Activated naive CD4-positive, alpha-beta T cell treated with anti-CD3 and anti-CD28 coated beads, Interleukin-2, amount 10 ng/mL, durations not matched to agents 7 days and 5 days (primary cell): Measurements from ENCODE around the gene APPL2.

Experiments used
- CTCF ChIA-PET: fragments of 350-600 bp; sonication (Branson Sonifier 250); formaldehyde crosslinking; loops from one replicate; lab custom pipeline; 2021; ENCODE audit warnings: antibody characterized with exemption; lab: Charles Lee
- DNase-seq: peaks from one replicate; pipeline ENCODE4 v3.0.0-alpha.2; 2020
- H3K27ac Mint-ChIP-seq: one replicate; pipeline ENCODE4 v1.8.0; 2021; ENCODE audit warnings: mild to moderate bottlenecking, moderate library complexity, mixed read lengths
- H3K27me3 Mint-ChIP-seq: one replicate; pipeline ENCODE4 v1.8.0; 2021; ENCODE audit warnings: mild to moderate bottlenecking, mixed read lengths
- H3K36me3 Mint-ChIP-seq: one replicate; pipeline ENCODE4 v1.8.0; 2021; ENCODE audit warnings: mixed read lengths
- H3K4me1 Mint-ChIP-seq: one replicate; pipeline ENCODE4 v1.8.0; 2021; ENCODE audit warnings: mixed read lengths
- H3K4me3 Mint-ChIP-seq: one replicate; pipeline ENCODE4 v1.8.0; 2021; ENCODE audit warnings: mild to moderate bottlenecking, moderate library complexity, mixed read lengths
- H3K9me3 Mint-ChIP-seq: one replicate; pipeline ENCODE4 v1.8.0; 2021; ENCODE audit warnings: mixed read lengths

Gene APPL2, protein sequence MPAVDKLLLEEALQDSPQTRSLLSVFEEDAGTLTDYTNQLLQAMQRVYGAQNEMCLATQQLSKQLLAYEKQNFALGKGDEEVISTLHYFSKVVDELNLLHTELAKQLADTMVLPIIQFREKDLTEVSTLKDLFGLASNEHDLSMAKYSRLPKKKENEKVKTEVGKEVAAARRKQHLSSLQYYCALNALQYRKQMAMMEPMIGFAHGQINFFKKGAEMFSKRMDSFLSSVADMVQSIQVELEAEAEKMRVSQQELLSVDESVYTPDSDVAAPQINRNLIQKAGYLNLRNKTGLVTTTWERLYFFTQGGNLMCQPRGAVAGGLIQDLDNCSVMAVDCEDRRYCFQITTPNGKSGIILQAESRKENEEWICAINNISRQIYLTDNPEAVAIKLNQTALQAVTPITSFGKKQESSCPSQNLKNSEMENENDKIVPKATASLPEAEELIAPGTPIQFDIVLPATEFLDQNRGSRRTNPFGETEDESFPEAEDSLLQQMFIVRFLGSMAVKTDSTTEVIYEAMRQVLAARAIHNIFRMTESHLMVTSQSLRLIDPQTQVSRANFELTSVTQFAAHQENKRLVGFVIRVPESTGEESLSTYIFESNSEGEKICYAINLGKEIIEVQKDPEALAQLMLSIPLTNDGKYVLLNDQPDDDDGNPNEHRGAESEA

GRCh38 chr12:105235732-105236476 is at the start of gene APPL2:
TSS of gene APPL2 (minus strand) at chr12:105236174. CDS start at chr12:105236012, 162 bp downstream.
- Mint-ChIP-seq H3K4me3 (peak within 1 kb of the TSS; percentile 90), H3K4me1 (peaks cover 36% of the 10 kb centered on the region), H3K9me3 (no peaks in the 10 kb centered on the region), H3K36me3 (peaks cover 11% of the 10 kb centered on the region), H3K27me3 (peaks cover 7% of the 10 kb centered on the region), H3K27ac (peak within 1 kb of the TSS; percentile 88)
- peak; percentile 84 for DNase-seq
- CTCF ChIA-PET, result interaction anchor here (0.9 to 1.4 kb wide), 3 partner anchors 9 to 70 kb away, joined by 4 to 5 read pairs (median 4); no protein-coding TSS in a partner anchor

DNA sequence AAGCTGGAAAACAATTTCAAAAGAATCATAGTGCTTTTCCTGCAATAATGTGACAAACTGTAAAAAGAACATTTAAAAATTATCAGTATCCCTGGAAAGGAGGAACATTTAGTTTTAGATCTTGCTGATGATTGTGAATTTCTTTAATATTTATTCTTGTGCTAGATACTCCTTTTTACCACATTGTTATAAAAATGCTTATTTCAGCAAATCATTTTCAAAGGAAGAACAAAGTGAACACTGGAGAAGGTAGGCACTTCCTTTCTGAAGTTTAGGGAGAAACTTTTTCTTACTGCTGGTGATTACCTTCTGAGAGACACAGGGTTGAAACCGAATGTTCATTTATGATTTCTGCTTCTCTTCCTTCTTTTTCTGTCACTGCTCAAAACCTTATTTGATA is 49.4 kb upstream of the APPL2 start:
- H3K9me3 Mint-ChIP-seq, result no peaks in the 10 kb centered on the region
- no peak for DNase-seq
- H3K36me3 Mint-ChIP-seq, result no peaks in the 10 kb centered on the region
- H3K4me1 Mint-ChIP-seq, result no peaks in the 10 kb centered on the region
- H3K27me3 Mint-ChIP-seq, result peaks cover 24% of the 10 kb centered on the region
- no peak overlapping the region for H3K27ac Mint-ChIP-seq
- CTCF ChIA-PET, result interaction anchor here (1.1 kb wide), 1 partner anchor 13 kb away, joined by 3 read pairs; no protein-coding TSS in a partner anchor
- no peak overlapping the region for H3K4me3 Mint-ChIP-seq

DNA sequence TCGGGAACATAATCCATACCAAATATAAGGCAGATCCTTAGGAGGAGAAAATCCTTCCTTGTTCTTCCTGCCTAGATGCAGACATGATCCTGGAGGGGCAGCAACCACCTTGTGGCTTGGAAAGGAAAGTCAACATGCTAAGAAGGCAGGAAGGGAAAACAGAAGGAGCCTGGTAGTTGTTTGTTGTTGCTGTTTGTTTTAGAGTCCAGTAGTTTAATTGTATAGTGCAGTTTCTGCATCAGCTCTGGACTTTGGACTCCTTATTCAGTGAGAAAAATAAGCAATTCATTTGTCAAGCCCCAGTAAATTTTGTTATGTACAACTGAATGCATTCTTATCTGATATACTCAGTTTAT is 45.7 kb upstream of the APPL2 start:
- Mint-ChIP-seq H3K27ac (no peak overlapping the region), H3K36me3 (no peaks in the 10 kb centered on the region), H3K4me1 (no peaks in the 10 kb centered on the region), H3K27me3 (peaks cover 24% of the 10 kb centered on the region), H3K4me3 (no peak overlapping the region), H3K9me3 (no peaks in the 10 kb centered on the region)
- DNase-seq, result no peak
- CTCF ChIA-PET, result no interaction called here

- DNase-seq, result no peak
- Mint-ChIP-seq H3K36me3 (no peaks in the 10 kb centered on the region), H3K27ac (no peak overlapping the region), H3K4me1 (no peaks in the 10 kb centered on the region), H3K27me3 (peaks cover 24% of the 10 kb centered on the region), H3K9me3 (no peaks in the 10 kb centered on the region), H3K4me3 (no peak overlapping the region)
- CTCF ChIA-PET, result no interaction called here
Observed at GRCh38 chr12:105280966-105281693, 45.2 kb upstream of the APPL2 start.

DNA sequence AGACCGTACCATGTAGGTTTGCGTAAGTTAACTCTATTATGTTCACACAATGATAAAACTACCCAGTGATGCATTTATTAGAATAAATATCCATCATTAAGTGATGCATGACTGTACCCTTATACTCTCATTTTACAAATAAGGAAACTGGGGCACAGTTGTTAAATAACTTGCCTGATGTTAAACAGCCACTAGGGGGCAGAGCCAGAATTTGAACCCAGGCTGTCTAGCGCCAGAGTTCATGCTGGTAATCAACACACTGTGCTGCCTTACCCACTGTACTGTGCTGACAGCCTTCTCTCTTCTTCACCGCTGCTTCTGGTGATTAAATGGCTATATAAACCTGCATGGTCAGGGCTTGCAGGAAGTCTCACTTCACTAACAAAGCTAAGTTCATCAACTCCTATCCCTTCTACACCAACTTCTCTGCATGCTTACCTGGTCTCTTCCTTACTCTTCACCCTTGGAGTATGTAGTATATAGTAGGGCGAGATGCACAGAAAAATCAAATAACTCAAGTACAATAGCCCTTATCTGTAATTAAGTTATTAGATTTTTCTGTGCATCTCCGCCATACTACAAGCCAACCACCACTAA is 43.6 kb upstream of the APPL2 start:
- peak; percentile 64 for DNase-seq
- no peak overlapping the region for H3K27ac Mint-ChIP-seq
- H3K36me3 Mint-ChIP-seq, result no peaks in the 10 kb centered on the region
- CTCF ChIA-PET, result interaction anchor here (1.0 to 1.3 kb wide), 4 partner anchors 13 to 103 kb away, joined by 3 to 7 read pairs (median 4); no protein-coding TSS in a partner anchor
- H3K27me3 Mint-ChIP-seq, result peaks cover 21% of the 10 kb centered on the region
- no peak overlapping the region for H3K4me3 Mint-ChIP-seq
- no peaks in the 10 kb centered on the region for H3K4me1 Mint-ChIP-seq
- H3K9me3 Mint-ChIP-seq, result no peaks in the 10 kb centered on the region

DNA sequence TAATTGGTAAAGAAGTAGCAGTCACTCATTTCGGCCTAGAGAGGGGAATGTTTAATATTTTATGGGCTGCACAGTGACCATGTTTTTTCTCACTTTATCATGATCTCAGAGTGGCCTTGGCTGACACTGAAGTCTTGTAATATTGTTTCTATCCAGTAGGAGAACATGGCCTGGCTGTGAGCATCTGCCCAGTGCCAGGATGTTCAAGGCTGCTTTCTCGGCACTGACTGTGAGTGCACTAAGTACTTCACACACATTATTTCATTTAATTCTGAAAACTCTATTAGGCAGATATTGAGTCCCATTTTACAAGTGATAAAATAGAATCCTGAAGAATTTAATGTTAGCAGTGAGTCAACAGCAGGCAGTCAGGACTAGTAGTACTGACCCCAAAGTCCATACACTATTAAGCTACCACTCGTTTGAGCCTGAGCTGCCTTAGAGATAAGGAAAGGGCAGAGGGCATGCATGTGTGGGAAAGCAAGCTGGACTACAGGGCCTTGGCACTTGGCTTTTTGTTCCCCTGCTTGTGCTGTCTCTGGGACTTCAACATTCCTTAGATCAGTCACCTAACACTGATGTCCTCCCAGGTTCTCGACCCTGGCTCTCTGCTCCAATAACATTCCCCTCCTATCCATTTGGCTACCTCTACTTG is 42.2 kb upstream of the APPL2 start:
- no peak overlapping the region for H3K4me3 Mint-ChIP-seq
- CTCF ChIA-PET, result interaction anchor here (1.0 kb wide), 1 partner anchor 105 kb away, joined by 4 read pairs; no protein-coding TSS in a partner anchor
- H3K27ac Mint-ChIP-seq, result no peak overlapping the region
- no peaks in the 10 kb centered on the region for H3K4me1 Mint-ChIP-seq
- H3K27me3 Mint-ChIP-seq, result peaks cover 14% of the 10 kb centered on the region
- H3K36me3 Mint-ChIP-seq, result no peaks in the 10 kb centered on the region
- no peaks in the 10 kb centered on the region for H3K9me3 Mint-ChIP-seq
- no peak for DNase-seq

- CTCF ChIA-PET, result no interaction called here
- no peak overlapping the region for H3K27ac Mint-ChIP-seq
- H3K36me3 Mint-ChIP-seq, result no peaks in the 10 kb centered on the region
- H3K4me1 Mint-ChIP-seq, result no peaks in the 10 kb centered on the region
- no peaks in the 10 kb centered on the region for H3K9me3 Mint-ChIP-seq
- peaks cover 11% of the 10 kb centered on the region for H3K27me3 Mint-ChIP-seq
- DNase-seq, result no peak
- no peak overlapping the region for H3K4me3 Mint-ChIP-seq
Observed at GRCh38 chr12:105275997-105276733, 40.2 kb upstream of the APPL2 start.

DNA sequence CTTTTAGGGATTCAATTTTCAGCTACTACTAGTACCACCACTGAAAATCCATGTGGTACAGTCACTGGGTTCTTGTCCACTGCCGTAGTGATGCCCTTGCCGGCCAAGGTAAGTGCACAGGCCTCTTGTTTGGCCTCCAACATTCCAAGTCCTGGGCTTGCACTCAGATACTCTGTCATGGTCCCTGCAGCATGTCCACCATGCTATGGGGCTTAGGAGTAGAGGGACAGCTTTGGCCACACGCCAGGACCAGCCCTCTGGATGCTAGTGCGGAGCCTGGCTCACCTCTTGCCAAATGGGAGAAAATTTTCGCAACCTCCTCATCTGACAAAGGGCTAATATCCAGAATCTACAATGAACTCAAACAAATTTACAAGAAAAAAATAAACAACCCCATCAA is 38.6 kb upstream of the APPL2 start:
- CTCF ChIA-PET, result interaction anchor here (1.2 kb wide), 1 partner anchor 9 kb away, joined by 4 read pairs; no protein-coding TSS in a partner anchor
- Mint-ChIP-seq H3K27ac (no peak overlapping the region), H3K9me3 (no peaks in the 10 kb centered on the region), H3K4me1 (no peaks in the 10 kb centered on the region), H3K4me3 (no peak overlapping the region), H3K36me3 (no peaks in the 10 kb centered on the region), H3K27me3 (peaks cover 11% of the 10 kb centered on the region)
- DNase-seq, result no peak

GRCh38 chr12:105273601-105274000 is 37.6 kb upstream of the APPL2 start:
- Mint-ChIP-seq H3K36me3 (no peaks in the 10 kb centered on the region), H3K4me1 (no peaks in the 10 kb centered on the region), H3K27ac (no peak overlapping the region), H3K27me3 (peaks cover 11% of the 10 kb centered on the region), H3K4me3 (no peak overlapping the region), H3K9me3 (no peaks in the 10 kb centered on the region)
- no peak for DNase-seq
- CTCF ChIA-PET, result interaction anchor here (1.2 kb wide), 1 partner anchor 10 kb away, joined by 4 read pairs; no protein-coding TSS in a partner anchor

- Mint-ChIP-seq H3K36me3 (no peaks in the 10 kb centered on the region), H3K4me3 (no peak overlapping the region), H3K27me3 (peaks cover 11% of the 10 kb centered on the region), H3K4me1 (no peaks in the 10 kb centered on the region), H3K27ac (no peak overlapping the region), H3K9me3 (no peaks in the 10 kb centered on the region)
- DNase-seq, result no peak
- CTCF ChIA-PET, result interaction anchor here (0.8 kb wide), 1 partner anchor 12 kb away, joined by 3 read pairs; no protein-coding TSS in a partner anchor
Observed at GRCh38 chr12:105272814-105273416, 36.9 kb upstream of the APPL2 start.

DNA sequence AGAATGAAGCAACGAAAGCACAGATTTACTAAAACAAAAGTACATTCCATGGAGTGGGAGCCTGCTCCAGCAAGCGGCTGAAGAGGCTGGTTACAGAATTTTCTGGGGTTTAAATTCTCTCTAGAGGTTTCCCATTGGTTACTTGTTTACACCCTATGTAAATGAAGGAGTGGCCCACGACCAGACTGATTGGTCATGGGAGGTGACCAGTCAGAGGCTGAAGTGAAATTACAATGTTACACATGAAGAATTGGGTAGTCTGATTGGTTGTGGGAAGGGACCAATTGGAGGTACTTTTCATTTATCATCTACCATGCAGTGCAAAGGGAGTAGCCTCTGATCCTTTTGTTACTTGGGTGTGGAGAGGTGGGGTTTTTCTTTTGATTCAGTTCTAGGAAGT is 36.2 kb upstream of the APPL2 start:
- Mint-ChIP-seq H3K4me3 (no peak overlapping the region), H3K4me1 (no peaks in the 10 kb centered on the region), H3K36me3 (no peaks in the 10 kb centered on the region), H3K27ac (no peak overlapping the region), H3K9me3 (no peaks in the 10 kb centered on the region), H3K27me3 (peaks cover 11% of the 10 kb centered on the region)
- CTCF ChIA-PET, result no interaction called here
- DNase-seq, result no peak

GRCh38 chr12:105271364-105271763 is 35.4 kb upstream of the APPL2 start:
- Mint-ChIP-seq H3K9me3 (no peaks in the 10 kb centered on the region), H3K36me3 (no peaks in the 10 kb centered on the region), H3K27ac (no peak overlapping the region), H3K4me3 (no peak overlapping the region), H3K27me3 (peaks cover 11% of the 10 kb centered on the region), H3K4me1 (no peaks in the 10 kb centered on the region)
- CTCF ChIA-PET, result no interaction called here
- DNase-seq, result no peak
